ENCODE results near the gene NAALAD2. TPM values are rescaled to one million over a fixed set of nuclear protein-coding genes. Genes with fewer than 3 reads are reported as not detected.

NAALAD2 gene
- total RNA-seq, 1 experiment from 2014 or later: 142 TPM

DNA sequence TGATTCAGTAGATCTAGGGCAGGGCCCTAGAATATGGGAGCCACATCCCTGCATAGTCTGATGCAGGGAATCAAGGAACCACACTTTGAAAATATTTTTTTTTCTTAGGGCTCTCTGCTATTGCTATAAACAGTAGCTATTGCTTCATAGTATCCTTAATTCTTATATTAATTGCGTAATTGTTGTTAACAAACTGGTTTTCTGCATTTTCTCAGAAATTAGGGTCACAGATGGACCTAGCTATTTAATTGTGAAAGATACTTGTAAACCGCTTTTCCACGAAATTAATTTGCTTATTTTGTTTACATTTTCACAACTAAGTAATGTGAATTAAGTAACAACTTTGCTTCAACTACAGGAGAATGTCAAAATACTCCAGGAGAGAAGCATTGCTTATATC, 34.1 kb downstream of the NAALAD2 start:
- Mint-ChIP-seq H3K4me3 (ENCODE audit: unreplicated experiment) (peak overlapping the region; percentile 48), H3K9me3 (ENCODE audit: unreplicated experiment) (peaks cover 30% of the 10 kb centered on the region)

DNA sequence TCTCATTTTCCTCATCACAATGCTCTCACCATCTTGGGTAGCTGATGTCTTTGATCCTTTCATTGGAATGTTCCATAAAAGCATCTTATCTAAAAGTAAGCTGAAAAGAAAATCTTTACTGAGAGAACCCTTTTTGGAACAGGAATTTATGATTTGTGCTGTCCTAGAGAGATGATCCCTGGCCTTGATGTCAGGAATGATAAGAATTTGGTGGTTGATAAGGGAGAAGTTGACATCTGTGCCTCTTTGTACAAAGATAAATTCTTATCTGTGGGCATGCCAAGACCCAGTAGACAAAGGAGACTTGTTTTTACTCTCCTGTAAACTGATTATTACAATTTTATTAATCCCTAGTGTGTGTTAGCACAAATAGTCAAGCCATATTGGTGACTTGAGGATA, 36.9 kb downstream of the NAALAD2 start:
- DNase-seq: peak; percentile 83 to 90
- Mint-ChIP-seq H3K27ac (ENCODE audit: unreplicated experiment) (peak overlapping the region; percentile 91), H3K9me3 (ENCODE audit: unreplicated experiment) (peaks cover 9% of the 10 kb centered on the region), H3K36me3 (ENCODE audit: insufficient read depth, unreplicated experiment) (peaks cover 73% of the 10 kb centered on the region), H3K4me1 (ENCODE audit: low read depth, unreplicated experiment) (peaks cover 28% of the 10 kb centered on the region), H3K27me3 (ENCODE audit: insufficient read depth, unreplicated experiment) (no peaks in the 10 kb centered on the region), H3K4me3 (ENCODE audit: unreplicated experiment) (peak overlapping the region; percentile 30)
- no TSS peak for BruUV-seq (replicated peaks)
- intact Hi-C loops (cut with micrococcal nuclease; ENCODE audit: unreplicated experiment): loop anchor here (1.0 to 10.0 kb wide), 5 partner anchors 19 to 657 kb away; partner anchors contain the start of gene NAALAD2
- CTCF ChIA-PET: interaction anchor here (0.9 to 1.1 kb wide), 2 partner anchors 19 to 30 kb away, joined by 3 to 4 read pairs; no protein-coding TSS in a partner anchor
- no peak overlapping the region for H3K4me3 ChIP-seq (ENCODE audit: low read depth, low read length)
- peaks cover 72% of the 10 kb centered on the region for H3K4me1 ChIP-seq
- peaks cover 7% of the 10 kb centered on the region; the same call in 1 of the 2 replicates for H3K36me3 ChIP-seq (ENCODE audit: control insufficient read depth, insufficient read depth, low read length)
- H3K27me3 ChIP-seq (replicated peaks; ENCODE audit: control insufficient read depth, insufficient read depth, low read length): no peaks in the 10 kb centered on the region
- TF ChIP-seq, protein P1, sequence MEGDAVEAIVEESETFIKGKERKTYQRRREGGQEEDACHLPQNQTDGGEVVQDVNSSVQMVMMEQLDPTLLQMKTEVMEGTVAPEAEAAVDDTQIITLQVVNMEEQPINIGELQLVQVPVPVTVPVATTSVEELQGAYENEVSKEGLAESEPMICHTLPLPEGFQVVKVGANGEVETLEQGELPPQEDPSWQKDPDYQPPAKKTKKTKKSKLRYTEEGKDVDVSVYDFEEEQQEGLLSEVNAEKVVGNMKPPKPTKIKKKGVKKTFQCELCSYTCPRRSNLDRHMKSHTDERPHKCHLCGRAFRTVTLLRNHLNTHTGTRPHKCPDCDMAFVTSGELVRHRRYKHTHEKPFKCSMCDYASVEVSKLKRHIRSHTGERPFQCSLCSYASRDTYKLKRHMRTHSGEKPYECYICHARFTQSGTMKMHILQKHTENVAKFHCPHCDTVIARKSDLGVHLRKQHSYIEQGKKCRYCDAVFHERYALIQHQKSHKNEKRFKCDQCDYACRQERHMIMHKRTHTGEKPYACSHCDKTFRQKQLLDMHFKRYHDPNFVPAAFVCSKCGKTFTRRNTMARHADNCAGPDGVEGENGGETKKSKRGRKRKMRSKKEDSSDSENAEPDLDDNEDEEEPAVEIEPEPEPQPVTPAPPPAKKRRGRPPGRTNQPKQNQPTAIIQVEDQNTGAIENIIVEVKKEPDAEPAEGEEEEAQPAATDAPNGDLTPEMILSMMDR (IDR thresholded peaks at IDR 0.05; ENCODE audit: insufficient read depth in 1 of 2, low read depth in 1 of 2, low read length in 1 of 2, severe bottlenecking in 1 of 2, unreplicated experiment in 1 of 2): no peak
- POLR2A ChIA-PET: interaction anchor here (0.7 to 1.0 kb wide), 2 partner anchors 37 to 51 kb away, joined by 3 read pairs; partner anchors contain the start of gene NAALAD2
- H3K9me3 ChIP-seq: peaks cover 8% of the 10 kb centered on the region

More for the DNA sequence above, 34.1 kb downstream of the NAALAD2 start:
- TF ChIP-seq, protein P1 (IDR thresholded peaks at IDR 0.05; ENCODE audit: insufficient read depth in 1 of 2, low read depth in 1 of 2, low read length in 1 of 2, severe bottlenecking in 1 of 2, unreplicated experiment in 1 of 2): no peak
- peak overlapping the region; percentile 91 for H3K27ac Mint-ChIP-seq (ENCODE audit: unreplicated experiment)
- no TSS peak for BruUV-seq (replicated peaks)
- Histone ChIP-seq H3K36me3 (ENCODE audit: control insufficient read depth, insufficient read depth, low read length) (peaks cover 4% of the 10 kb centered on the region; the same call in 1 of the 2 replicates), H3K4me3 (ENCODE audit: low read depth, low read length) (no peak overlapping the region), H3K4me1 (peaks cover 50% of the 10 kb centered on the region), H3K27me3 (replicated peaks; ENCODE audit: control insufficient read depth, insufficient read depth, low read length) (no peaks in the 10 kb centered on the region), H3K9me3 (peaks cover 13% of the 10 kb centered on the region)
- DNase-seq: no peak
- H3K36me3 Mint-ChIP-seq (ENCODE audit: insufficient read depth, unreplicated experiment): peaks cover 72% of the 10 kb centered on the region
- H3K27me3 Mint-ChIP-seq (ENCODE audit: insufficient read depth, unreplicated experiment): no peaks in the 10 kb centered on the region
- ChIA-PET CTCF (no interaction called here), POLR2A (no interaction called here)
- H3K4me1 Mint-ChIP-seq (ENCODE audit: low read depth, unreplicated experiment): peaks cover 20% of the 10 kb centered on the region
- intact Hi-C loops (cut with micrococcal nuclease; ENCODE audit: unreplicated experiment): no loop called here

DNA sequence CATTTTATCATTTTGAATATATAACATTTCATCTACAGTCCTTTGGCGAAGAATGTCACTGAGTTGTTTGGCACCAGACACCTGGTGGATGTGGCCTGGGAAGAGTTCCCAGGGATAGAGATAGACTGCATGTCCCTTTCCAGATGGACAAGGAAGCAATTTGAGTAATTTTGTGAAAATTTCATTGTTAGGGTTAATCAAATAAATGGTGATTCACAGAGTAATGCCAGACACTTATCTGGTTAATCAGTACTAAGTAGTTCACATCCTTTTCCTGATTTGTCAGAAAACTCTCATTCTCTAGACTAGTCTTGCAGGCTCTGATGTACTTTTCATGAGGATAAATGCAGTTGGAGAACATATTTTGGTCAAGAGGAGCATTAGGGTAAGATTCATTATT, 41.6 kb downstream of the NAALAD2 start:
- POLR2A ChIA-PET: no interaction called here

More for the DNA sequence above, 41.6 kb downstream of the NAALAD2 start:
- TF ChIP-seq, protein P1 (IDR thresholded peaks at IDR 0.05; ENCODE audit: insufficient read depth in 1 of 2, low read depth in 1 of 2, low read length in 1 of 2, severe bottlenecking in 1 of 2, unreplicated experiment in 1 of 2): no peak
- H3K36me3 ChIP-seq (ENCODE audit: control insufficient read depth, insufficient read depth, low read length): peaks cover 5% of the 10 kb centered on the region; the same call in 1 of the 2 replicates
- no TSS peak for BruUV-seq (replicated peaks)
- H3K4me3 Mint-ChIP-seq (ENCODE audit: unreplicated experiment): no peak overlapping the region
- peaks cover 87% of the 10 kb centered on the region for H3K36me3 Mint-ChIP-seq (ENCODE audit: insufficient read depth, unreplicated experiment)
- CTCF ChIA-PET: no interaction called here
- no peak for DNase-seq
- H3K4me1 Mint-ChIP-seq (ENCODE audit: low read depth, unreplicated experiment): peaks cover 44% of the 10 kb centered on the region
- no peak overlapping the region for H3K4me3 ChIP-seq (ENCODE audit: low read depth, low read length)
- no peaks in the 10 kb centered on the region for H3K27me3 Mint-ChIP-seq (ENCODE audit: insufficient read depth, unreplicated experiment)
- H3K9me3 Mint-ChIP-seq (ENCODE audit: unreplicated experiment): peaks cover 8% of the 10 kb centered on the region
- no peaks in the 10 kb centered on the region; the same call in 1 of the 2 replicates for H3K9me3 ChIP-seq
- H3K4me1 ChIP-seq: peaks cover 77% of the 10 kb centered on the region
- intact Hi-C loops (cut with micrococcal nuclease; ENCODE audit: unreplicated experiment): loop anchor here (10.0 kb wide), 1 partner anchor 661 kb away; no protein-coding TSS in a partner anchor
- no peaks in the 10 kb centered on the region for H3K27me3 ChIP-seq (replicated peaks; ENCODE audit: control insufficient read depth, insufficient read depth, low read length)
- peak overlapping the region; percentile 33 for H3K27ac Mint-ChIP-seq (ENCODE audit: unreplicated experiment)
